ENCODE results near the gene GTPBP1. TPM values are rescaled to one million over a fixed set of nuclear protein-coding genes. Genes with fewer than 3 reads are reported as not detected.

Gene GTPBP1
- total RNA-seq = 10 to 100 TPM; 71.8 to 73.9 TPM

DNA sequence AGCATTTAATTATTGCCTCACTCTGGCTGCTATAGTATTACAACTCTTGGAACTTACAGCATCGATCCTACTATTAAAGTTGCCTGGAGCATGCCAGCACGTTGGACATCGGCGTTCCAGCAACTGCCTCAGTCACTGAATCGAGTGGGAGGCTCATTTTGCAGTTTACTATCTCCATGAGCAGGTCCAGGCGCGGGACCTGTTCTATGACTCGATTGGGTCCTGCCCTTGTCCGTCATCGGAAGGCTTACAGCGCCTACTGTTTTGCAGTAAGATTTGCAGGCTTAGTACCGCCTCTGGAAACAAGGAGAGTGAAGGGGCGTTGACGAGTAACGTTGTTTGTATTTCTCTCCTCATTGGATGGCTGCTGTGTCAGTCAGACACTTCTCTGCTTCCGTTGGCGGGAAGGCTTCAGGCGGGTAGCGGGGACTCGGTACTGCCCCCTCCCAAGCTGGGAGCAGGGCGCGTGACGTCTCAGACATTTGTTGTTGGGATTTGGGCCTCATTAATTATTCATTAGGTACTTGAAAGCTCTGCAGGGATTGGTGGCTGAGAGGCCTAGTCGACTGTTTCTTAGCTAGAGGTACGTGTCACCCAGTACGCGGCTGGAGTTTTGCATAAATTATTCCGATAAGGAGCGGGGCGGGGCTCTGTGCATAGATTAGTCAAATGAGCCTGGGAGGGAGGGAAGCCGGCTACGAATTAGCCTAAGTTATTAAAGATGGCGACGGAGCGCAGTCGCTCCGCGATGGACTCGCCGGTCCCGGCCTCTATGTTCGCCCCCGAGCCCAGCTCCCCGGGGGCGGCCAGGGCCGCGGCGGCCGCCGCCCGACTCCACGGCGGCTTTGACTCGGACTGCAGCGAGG, at the start of gene GTPBP1:
Gene GTPBP1, plus strand, starts transcription at position 710 of the 866 bp plus-strand sequence. Its CDS starts 12 bp downstream, at position 722.
- Mint-ChIP-seq H3K36me3 (ENCODE audit: low read depth) (peaks cover 27% of the 10 kb centered on the region), H3K27ac (peak within 1 kb of the TSS; percentile 96), H3K4me3 (peak within 1 kb of the TSS; percentile 93), H3K4me1 (ENCODE audit: low read depth) (peaks cover 47% of the 10 kb centered on the region), H3K9me3 (ENCODE audit: insufficient read depth) (no peaks in the 10 kb centered on the region), H3K27me3 (ENCODE audit: low read depth) (no peaks in the 10 kb centered on the region)
- DNase-seq (peak; percentile 99), ATAC-seq (peak; percentile 86)
- ChIA-PET CTCF (interaction anchor here (1.0 to 6.1 kb wide), 9 partner anchors 9 to 165 kb away, joined by 4 to 48 read pairs (median 7); partner anchors contain the start of gene TOMM22), POLR2A (interaction anchor here (0.9 to 2.6 kb wide), 5 partner anchors 30 to 384 kb away, joined by 3 to 10 read pairs (median 4); no protein-coding TSS in a partner anchor)

DNA sequence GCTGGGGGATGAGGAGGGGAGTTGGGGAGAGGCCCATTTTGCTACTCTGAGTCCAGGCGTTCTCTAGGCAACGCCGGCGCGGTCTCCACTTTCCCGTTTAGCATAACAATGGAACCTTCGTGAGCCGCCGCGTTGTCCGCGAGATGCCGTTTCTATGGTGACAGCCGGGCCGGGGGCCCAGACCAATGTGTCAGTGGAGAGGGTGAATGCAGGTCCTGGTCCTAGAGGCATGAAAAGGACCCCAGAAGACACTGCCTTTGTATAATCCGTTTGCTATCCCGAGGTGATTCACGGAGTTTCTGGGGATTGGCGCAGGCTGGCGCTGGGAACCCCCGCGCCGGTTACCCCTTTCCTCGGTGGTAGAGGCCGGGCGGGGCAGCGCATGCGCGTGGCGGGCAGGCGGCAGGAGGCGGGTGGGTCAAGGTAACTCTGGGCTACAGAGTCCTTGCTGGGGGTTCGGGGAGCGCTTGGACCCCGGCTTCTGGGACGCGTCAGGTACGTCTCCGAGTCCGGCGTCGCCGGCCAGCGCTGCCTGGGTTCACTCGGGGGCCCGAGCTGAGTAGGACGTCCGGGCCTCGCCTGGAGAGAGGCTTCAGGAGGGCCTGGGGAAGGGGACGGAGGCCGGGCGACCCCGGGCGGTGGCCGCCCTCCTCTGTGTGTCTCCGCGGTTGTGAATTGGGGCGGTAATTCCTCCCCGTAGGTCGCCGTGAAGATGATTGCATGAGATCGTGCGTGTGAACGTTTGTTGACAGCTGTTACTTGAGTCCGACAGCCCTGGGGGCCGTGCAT, 49.3 kb upstream of the GTPBP1 start, which contains the start of the genes CBY1 and FAM227A:
Gene CBY1, plus strand, starts transcription at position 383 of the 789 bp plus-strand sequence. CDS start 11,417 bp downstream, outside the sequence.
Gene FAM227A, minus strand, starts transcription at position 137 of the 789 bp plus-strand sequence. CDS start 6,224 bp downstream, outside the sequence.
- H3K36me3 Mint-ChIP-seq (ENCODE audit: low read depth) = no peaks in the 10 kb centered on the region
- ATAC-seq = peak; percentile 84
- ChIA-PET CTCF (interaction anchor here (0.8 to 1.8 kb wide), 2 partner anchors 25 to 85 kb away, joined by 3 to 9 read pairs; partner anchors contain the start of gene TOMM22), POLR2A (interaction anchor here (0.6 to 2.5 kb wide), 5 partner anchors 25 to 454 kb away, joined by 3 to 21 read pairs (median 3); partner anchors contain the start of genes MAFF and TOMM22)
- no peaks in the 10 kb centered on the region for H3K9me3 Mint-ChIP-seq (ENCODE audit: insufficient read depth)
- H3K27me3 Mint-ChIP-seq (ENCODE audit: low read depth) = no peaks in the 10 kb centered on the region
- DNase-seq = peak; percentile 87
- H3K4me1 Mint-ChIP-seq (ENCODE audit: low read depth) = peaks cover 19% of the 10 kb centered on the region
- peak within 1 kb of the TSS; percentile 91 for H3K4me3 Mint-ChIP-seq
- H3K27ac Mint-ChIP-seq = peak within 1 kb of the TSS; percentile 98

- peaks cover 19% of the 10 kb centered on the region for H3K4me1 Mint-ChIP-seq (ENCODE audit: low read depth)
- POLR2A ChIA-PET = interaction anchor here (0.6 to 2.5 kb wide), 5 partner anchors 25 to 455 kb away, joined by 3 to 21 read pairs (median 3); partner anchors contain the start of genes MAFF and TOMM22
Measured at GRCh38 chr22:38657045-38657909, 48.5 kb upstream of the GTPBP1 start.

DNA sequence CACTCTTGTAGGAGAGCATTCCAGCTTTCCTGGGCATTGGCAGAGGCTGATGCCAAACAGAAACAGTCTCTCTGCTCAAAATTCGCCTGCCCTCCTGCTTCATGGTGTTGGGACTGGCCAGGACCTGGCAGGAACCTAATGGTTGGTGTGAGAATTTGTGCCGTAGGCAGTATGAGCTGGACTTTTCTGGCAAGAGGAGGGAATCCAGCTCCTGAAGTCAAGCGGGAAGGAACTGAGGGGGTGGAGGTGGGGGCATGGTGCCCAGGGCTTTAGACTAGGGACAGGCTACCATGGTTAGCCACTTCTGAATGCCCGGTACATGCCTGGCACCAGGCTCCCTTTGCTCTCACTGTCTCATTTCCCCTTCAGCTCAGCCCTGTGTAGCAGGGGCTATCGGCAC, 30.9 kb upstream of the GTPBP1 start:
- Mint-ChIP-seq H3K9me3 (ENCODE audit: insufficient read depth) (no peaks in the 10 kb centered on the region), H3K27ac (no peak overlapping the region), H3K36me3 (ENCODE audit: low read depth) (peaks cover 17% of the 10 kb centered on the region), H3K27me3 (ENCODE audit: low read depth) (no peaks in the 10 kb centered on the region), H3K4me1 (ENCODE audit: low read depth) (no peaks in the 10 kb centered on the region), H3K4me3 (no peak overlapping the region)
- CTCF ChIA-PET = interaction anchor here (0.7 kb wide), 1 partner anchor 30 kb away, joined by 5 read pairs; the partner anchor contains the start of gene GTPBP1
- POLR2A ChIA-PET = interaction anchor here (1.3 kb wide), 1 partner anchor 25 kb away, joined by 4 read pairs; no protein-coding TSS in a partner anchor
- no peak for DNase-seq
- no peak for ATAC-seq

More at GRCh38 chr22:38657045-38657909, 48.5 kb upstream of the GTPBP1 start:
- Mint-ChIP-seq H3K27ac (peak overlapping the region; percentile 98), H3K9me3 (ENCODE audit: insufficient read depth) (no peaks in the 10 kb centered on the region), H3K27me3 (ENCODE audit: low read depth) (no peaks in the 10 kb centered on the region), H3K4me3 (peak overlapping the region; percentile 91), H3K36me3 (ENCODE audit: low read depth) (peaks cover 2% of the 10 kb centered on the region)
- DNase-seq (peak; percentile 64), ATAC-seq (peak; percentile 37)
- CTCF ChIA-PET = interaction anchor here (0.8 to 1.8 kb wide), 3 partner anchors 13 to 85 kb away, joined by 3 to 9 read pairs (median 3); partner anchors contain the start of gene TOMM22

GRCh38 chr22:38675833-38676232, 29.9 kb upstream of the GTPBP1 start:
- POLR2A ChIA-PET = interaction anchor here (1.3 kb wide), 1 partner anchor 24 kb away, joined by 4 read pairs; no protein-coding TSS in a partner anchor
- no peak for DNase-seq
- H3K9me3 Mint-ChIP-seq (ENCODE audit: insufficient read depth) = no peaks in the 10 kb centered on the region
- CTCF ChIA-PET = no interaction called here
- H3K27me3 Mint-ChIP-seq (ENCODE audit: low read depth) = no peaks in the 10 kb centered on the region
- peaks cover 14% of the 10 kb centered on the region for H3K36me3 Mint-ChIP-seq (ENCODE audit: low read depth)
- no peak overlapping the region for H3K27ac Mint-ChIP-seq
- no peak for ATAC-seq
- no peaks in the 10 kb centered on the region for H3K4me1 Mint-ChIP-seq (ENCODE audit: low read depth)
- H3K4me3 Mint-ChIP-seq = no peak overlapping the region

- POLR2A ChIA-PET = interaction anchor here (0.6 to 4.7 kb wide), 21 partner anchors 8 to 1000 kb away, joined by 3 to 67 read pairs (median 4); partner anchors contain the start of genes C22orf23, CBY1, FAM227A and JOSD1
- no peaks in the 10 kb centered on the region for H3K27me3 Mint-ChIP-seq (ENCODE audit: low read depth)
- H3K27ac Mint-ChIP-seq = peak within 1 kb of the TSS; percentile 95
- CTCF ChIA-PET = interaction anchor here (0.7 to 2.4 kb wide), 16 partner anchors 8 to 629 kb away, joined by 3 to 36 read pairs (median 4); partner anchors contain the start of genes CBY1, FAM227A, GTPBP1 and JOSD1
- peaks cover 33% of the 10 kb centered on the region for H3K36me3 Mint-ChIP-seq (ENCODE audit: low read depth)
- H3K4me3 Mint-ChIP-seq = peak within 1 kb of the TSS; percentile 96
- H3K4me1 Mint-ChIP-seq (ENCODE audit: low read depth) = peaks cover 23% of the 10 kb centered on the region
- DNase-seq (peak; percentile 89), ATAC-seq (peak; percentile 97)
- H3K9me3 Mint-ChIP-seq (ENCODE audit: insufficient read depth) = no peaks in the 10 kb centered on the region
Measured at GRCh38 chr22:38681582-38682335, 24.0 kb upstream of the GTPBP1 start, which contains the start of gene TOMM22. Gene TOMM22, plus strand, starts transcription at chr22:38681957. Its CDS starts 22 bp downstream, at chr22:38681979.

GRCh38 chr22:38684895-38685294, 20.8 kb upstream of the GTPBP1 start:
- Mint-ChIP-seq H3K36me3 (ENCODE audit: low read depth) (peaks cover 55% of the 10 kb centered on the region), H3K4me3 (no peak overlapping the region), H3K4me1 (ENCODE audit: low read depth) (peaks cover 23% of the 10 kb centered on the region), H3K9me3 (ENCODE audit: insufficient read depth) (no peaks in the 10 kb centered on the region), H3K27me3 (ENCODE audit: low read depth) (no peaks in the 10 kb centered on the region), H3K27ac (no peak overlapping the region)
- CTCF ChIA-PET = no interaction called here
- ATAC-seq (no peak), DNase-seq (no peak)
- POLR2A ChIA-PET = interaction anchor here (4.7 kb wide), 1 partner anchor 13 kb away, joined by 67 read pairs; the partner anchor contains the start of gene JOSD1

GRCh38 chr22:38685761-38686160, 20.0 kb upstream of the GTPBP1 start:
- no peak overlapping the region for H3K4me3 Mint-ChIP-seq
- H3K27ac Mint-ChIP-seq = no peak overlapping the region
- CTCF ChIA-PET = no interaction called here
- POLR2A ChIA-PET = interaction anchor here (1.0 kb wide), 1 partner anchor 13 kb away, joined by 3 read pairs; no protein-coding TSS in a partner anchor
- H3K36me3 Mint-ChIP-seq (ENCODE audit: low read depth) = peaks cover 57% of the 10 kb centered on the region
- ATAC-seq (no peak), DNase-seq (no peak)
- peaks cover 23% of the 10 kb centered on the region for H3K4me1 Mint-ChIP-seq (ENCODE audit: low read depth)
- H3K9me3 Mint-ChIP-seq (ENCODE audit: insufficient read depth) = no peaks in the 10 kb centered on the region
- no peaks in the 10 kb centered on the region for H3K27me3 Mint-ChIP-seq (ENCODE audit: low read depth)

- Mint-ChIP-seq H3K27me3 (ENCODE audit: low read depth) (no peaks in the 10 kb centered on the region), H3K9me3 (ENCODE audit: insufficient read depth) (no peaks in the 10 kb centered on the region), H3K4me3 (no peak overlapping the region), H3K4me1 (ENCODE audit: low read depth) (peaks cover 7% of the 10 kb centered on the region), H3K36me3 (ENCODE audit: low read depth) (peaks cover 58% of the 10 kb centered on the region), H3K27ac (no peak overlapping the region)
- ChIA-PET POLR2A (interaction anchor here (0.6 kb wide), 1 partner anchor 584 kb away, joined by 4 read pairs; no protein-coding TSS in a partner anchor), CTCF (interaction anchor here (1.4 kb wide), 1 partner anchor 8 kb away, joined by 3 read pairs; the partner anchor contains the start of gene TOMM22)
- ATAC-seq (no peak), DNase-seq (no peak)
Measured at GRCh38 chr22:38689651-38690050, 16.1 kb upstream of the GTPBP1 start.

Data from activated CD8-positive, alpha-beta T cell treated with anti-CD3 and anti-CD28 coated beads, Interleukin-2, amount 10 ng/mL, durations not matched to agents 7 days and 5 days (primary cell).